ENCODE measurements around the gene SYNE1.

SYNE1 gene

DNA sequence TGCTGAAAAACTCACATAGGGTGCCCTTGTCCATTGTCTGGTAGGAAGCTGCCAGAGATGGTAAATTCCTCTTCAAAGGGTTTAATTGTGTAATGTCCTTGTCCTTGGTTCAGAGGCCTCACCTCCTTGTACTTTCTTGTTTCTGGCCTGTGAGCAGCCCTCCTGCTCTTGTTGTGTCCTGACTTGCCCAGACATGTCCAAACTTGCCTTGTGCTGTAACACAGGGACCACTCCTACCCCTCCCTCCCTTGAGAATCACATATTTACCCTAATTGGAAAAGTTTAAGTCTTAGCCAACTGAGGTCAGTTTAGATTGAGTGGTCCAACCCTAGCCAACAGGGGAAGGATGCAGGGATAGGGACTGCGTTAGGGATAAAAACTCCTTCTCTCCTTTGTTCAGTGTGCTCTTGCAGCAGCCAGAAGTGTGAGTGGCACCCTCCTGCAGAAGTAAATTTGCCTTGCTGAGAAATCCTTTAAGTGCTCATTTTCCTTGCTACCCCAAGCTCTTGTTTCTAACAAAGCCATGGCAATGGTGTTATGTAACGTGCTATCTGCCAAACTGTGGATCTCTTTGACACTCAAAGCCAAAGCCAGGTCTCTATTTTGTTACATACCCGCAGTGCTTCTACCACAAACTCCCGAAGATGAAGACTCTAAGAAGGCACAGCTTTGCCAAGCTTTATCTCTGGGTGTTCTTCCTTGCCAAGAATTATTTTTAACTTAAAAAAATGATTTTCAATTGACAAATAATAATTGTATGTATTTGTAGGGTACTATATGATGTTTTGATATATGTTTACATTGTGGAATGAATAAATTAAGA lies 415.1 kb downstream of the SYNE1 start:
- DNase-seq, result peak; percentile 4

DNA sequence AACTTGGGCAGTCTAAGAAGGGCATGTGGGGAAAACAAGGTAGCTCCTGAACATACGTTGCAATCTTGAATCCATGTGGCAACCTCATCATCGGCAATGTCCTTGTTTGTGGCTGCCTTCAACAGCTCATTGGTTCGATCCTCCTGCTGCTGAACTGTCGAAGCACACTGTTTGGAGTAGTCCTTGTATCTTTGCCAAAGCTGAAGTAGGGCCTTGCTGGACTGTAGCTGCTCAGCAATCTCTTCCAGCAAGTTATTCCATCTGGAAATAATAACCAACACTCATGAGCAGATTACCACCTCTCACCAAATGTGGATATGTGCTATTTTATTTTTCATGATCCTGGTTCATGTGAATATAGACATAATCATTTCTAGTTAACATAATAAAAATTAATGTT lies 416.4 kb downstream of the SYNE1 start:
- DNase-seq, result no peak

DNA sequence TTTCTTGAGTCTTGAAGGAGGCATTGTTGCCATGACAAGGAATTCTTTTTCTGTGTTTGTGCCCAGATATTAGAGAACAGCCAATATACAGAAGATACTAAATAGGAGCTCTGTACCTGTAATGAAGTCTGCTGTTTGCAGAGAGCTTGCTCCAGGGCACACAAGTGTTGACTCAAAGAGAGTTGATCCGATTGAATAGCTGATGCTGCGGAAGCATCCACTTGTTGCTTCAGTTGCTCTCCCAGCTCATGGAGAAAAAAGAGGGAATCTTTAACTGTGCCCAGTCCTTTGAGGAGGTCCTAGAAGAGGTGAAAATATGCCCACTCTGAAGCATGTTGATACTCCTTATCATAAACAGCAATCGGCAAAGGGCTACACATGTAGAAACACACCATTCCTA lies 418.3 kb downstream of the SYNE1 start:
- DNase-seq, result no peak

DNA sequence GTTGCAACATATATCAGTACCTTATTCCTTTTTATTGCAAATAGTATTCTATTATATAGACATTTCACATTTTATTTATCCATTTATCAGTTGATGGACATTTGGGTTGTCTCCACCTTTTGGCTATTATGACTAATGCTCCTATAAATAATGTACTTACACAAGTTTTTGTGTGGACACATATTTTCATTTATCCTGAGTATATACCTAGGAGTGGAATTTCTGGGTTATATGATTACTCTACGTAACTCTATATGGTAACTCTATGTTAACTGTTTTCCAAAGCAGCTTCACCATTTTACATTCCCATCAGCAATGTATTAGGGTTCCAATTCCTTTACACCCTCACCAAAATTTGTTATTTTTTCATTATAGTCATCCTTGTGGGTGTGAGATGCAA lies 424.7 kb downstream of the SYNE1 start:
- no peak for DNase-seq

DNA sequence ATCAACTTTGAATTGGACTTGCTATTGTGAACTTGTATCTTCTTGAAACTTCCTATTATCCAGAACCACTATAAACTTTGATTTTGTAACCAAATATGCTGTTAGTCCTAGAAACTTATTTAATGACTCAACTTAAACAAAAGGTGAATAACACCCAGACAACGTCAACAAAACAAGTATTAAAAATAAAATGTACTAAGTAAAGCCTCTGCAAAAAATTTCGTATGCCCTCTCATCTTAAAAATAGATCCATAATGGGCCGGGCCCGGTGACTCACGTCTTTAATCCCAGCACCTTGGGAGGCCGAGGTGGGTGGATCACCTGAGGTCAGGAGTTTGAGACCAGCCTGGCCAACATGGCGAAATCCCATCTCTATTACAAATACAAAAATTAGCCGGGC lies 428.0 kb downstream of the SYNE1 start:
- DNase-seq, result no peak

DNA sequence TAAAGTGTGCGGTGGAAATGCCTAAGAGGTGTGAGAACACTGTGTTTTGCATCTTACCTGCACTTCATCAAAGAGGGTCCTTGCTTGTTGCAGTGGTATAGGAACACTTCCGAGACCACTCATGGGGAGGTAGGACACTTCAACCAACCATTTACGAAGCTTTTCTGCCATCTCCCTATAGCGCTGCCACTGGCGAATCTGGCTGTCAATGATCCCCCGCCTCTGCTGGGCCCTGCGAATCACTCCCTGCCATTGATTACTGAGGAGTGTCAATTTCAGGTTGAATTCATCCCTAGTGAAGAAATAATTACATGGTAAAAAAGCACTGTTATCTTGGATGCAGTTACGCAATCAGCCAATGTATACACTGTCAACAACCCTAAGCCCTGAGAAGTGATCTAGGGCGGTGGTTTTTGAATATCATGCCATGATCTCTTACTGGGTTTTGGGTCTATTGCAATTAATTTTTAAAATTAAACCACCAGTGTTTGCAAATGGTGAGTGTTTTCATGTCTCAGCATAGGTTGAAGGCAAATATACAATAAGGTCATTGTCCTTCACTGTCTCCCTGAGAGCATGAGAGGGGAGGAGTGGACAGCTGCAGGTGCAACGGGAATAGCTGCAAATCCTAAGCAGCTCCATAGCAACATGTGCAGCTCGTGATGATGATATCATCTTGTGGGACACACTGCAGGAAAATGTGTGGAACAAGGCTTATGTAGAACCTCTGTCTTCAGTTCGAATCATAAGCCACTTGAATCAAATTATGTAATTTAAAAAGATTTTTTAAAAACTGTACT lies 429.0 kb downstream of the SYNE1 start:
- DNase-seq, result peak; percentile 7

DNA sequence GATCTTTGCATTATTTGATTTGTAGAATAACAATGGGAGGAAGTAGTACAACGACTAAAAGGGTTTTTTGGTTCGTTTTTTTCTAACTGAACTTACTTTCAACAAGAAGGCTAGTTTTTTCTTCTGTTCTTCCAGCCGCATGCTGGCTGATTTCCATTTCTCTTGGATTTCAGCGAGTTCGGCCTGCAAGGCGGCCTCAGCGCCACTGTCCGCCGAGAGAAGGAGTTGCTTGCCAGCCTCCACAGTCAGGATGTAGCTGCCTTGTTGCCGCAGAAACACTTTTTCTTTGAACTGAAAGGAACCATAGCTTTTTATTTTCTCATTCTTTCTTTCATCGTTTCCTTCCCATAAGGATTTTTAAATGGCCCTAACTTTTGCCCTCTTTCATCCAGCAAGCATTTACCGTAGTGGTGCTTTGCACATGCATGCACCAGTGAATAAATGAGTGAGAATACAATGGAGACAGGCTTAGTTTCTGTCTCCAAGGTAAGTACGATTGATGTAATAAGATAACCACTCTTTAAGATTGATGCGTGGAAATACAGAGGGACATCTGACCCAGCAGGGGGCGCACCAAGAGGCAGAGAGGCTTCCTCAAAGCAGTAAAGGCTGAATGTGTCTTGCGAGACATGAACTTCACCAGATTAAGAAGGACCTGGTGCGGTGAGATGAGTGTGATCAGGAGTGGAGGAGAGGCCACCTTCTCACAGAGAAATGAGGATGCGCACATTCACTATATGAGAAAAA lies 430.9 kb downstream of the SYNE1 start:
- DNase-seq, result peak; percentile 58

DNA sequence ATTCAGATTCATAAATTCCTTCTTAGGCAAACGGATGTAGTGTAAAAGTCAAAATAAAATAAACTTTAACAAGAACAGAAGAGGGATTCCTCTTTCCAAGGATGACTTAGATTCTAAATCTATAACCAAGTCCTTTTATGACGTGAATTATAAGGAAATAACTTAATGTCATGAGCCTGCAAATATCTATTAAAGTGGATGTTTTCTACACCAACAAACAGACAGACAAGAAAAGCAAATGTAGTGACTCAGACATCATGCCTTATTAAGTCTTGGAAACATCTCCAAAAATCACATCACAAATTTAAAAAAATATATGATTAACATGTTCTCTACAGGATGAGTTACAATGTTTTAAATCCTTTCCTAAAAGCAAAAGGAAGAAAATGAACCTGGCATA lies 432.6 kb downstream of the SYNE1 start:
- no peak for DNase-seq

DNA sequence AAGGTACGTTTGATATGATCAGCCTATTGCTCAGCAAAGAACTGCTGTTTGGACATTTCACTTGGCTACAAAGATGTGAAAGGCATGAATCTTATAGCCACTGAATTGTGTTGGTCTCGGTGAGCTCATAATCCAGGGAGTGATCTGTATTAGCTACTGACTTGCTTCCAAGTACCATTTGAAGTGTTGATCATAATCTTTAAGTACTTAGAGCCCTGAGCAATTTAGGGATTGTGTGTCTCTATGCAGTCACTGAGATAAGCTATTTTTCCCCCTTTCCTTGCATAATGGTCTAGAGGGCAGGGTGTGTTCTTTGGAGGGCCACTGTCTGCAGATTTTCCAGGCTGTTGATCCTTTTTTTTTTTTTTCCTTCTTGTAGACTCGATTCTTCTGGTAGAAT lies 436.0 kb downstream of the SYNE1 start:
- no peak for DNase-seq

DNA sequence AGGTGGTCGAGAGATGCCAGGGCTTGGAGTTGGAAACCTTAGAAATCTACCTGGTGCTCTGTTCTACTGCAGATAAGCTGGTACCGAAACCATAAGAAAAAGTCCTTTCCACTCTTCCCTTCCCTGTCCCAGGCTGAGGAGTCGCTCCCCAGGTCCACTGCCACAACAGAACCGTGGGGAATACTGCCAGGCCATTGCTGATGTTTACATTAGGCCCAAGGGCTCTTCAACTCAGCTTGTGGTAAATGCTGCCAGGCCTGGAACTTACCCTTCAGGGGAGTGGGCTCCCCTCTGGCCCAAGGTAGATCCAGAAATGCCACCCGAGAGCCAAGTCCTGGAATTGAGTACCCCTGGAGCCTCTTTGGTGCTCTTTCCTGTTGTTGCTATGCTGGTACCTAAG lies 441.3 kb downstream of the SYNE1 start:
- no peak for DNase-seq

DNA sequence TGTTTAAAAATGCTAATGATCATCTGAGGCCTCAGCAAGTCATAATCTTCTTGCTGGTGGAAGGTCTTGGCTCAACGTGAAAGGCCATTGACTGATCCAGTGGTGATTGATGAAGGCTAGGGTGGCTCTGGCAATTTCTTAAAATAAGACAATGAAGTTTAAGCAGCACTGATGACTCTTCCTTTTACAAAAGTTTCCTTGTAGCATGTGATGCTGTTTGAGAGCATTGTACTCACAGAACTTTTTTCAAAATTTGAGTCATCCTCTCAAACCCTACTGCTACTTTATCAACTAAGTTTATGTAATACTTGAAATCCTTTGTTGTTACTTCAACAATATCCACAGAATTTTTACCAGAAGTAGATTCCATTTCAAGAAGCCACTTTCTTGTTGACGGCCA lies 447.4 kb downstream of the SYNE1 start:
- no peak for DNase-seq

DNA sequence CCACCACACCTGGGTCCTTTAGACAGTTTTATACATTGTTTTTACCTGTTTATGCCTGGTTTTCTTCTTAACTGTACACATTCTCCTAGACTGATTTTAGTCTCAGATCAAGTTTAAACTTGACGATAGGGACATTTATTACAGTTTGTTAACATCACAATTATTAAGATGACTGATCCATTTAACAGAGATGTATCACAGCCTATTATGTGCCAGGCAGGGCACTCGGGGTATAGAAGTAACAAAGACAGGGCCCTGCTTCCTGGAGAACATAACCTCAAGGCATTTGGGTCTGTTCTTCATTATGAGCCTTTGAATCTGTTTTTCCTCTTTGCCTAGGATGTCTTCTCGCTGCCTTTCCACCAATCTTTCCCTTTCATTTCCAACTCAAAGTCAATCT lies 449.2 kb downstream of the SYNE1 start:
- DNase-seq, result no peak

DNA sequence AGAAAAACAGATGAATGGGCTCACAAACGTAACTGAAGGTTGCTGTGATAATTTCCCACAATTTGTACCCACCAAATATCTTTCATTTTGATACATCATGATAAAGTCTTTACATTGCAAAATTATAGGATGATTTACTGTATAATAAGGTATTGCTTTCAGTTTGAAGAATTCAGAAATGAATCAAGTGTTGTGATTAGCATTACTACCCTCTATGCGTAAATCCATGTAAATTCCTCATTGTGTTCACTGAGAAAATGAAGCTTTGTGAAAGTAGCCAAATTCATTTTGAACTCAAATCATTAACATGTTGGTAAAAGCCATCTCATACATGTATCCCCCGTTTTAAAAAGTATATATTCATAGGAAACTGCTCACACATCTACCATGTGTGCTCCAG lies 450.3 kb downstream of the SYNE1 start:
- DNase-seq, result no peak

DNA sequence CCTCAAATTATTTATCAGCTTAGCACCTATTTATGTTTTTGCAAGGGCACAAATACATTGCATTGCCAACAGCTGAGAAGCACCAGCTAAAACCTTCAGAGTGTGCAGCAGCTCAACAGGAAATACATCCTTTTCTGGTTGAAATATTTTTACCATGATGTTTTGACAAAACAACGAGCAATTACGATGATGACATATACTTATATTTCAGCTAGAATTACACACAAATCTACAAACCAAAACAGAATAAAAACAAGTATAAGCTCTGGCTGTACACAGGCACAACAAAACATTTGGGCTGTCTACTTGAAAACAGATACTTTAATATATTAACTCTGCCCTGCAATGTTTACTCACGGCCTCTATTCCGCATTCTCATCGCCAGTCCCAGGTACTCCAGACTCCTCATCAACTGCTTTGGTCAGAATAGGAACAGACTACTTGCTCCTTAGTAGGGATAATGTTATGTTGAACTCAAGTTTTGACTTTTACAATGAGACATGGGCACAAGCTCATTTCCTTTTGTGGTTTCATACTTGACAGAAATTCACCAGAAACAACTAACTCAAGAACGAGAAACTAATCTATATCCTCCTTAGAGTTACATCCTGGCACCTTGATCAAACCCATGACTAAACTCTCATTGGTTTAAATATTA lies 452.1 kb downstream of the SYNE1 start:
- DNase-seq, result no peak

DNA sequence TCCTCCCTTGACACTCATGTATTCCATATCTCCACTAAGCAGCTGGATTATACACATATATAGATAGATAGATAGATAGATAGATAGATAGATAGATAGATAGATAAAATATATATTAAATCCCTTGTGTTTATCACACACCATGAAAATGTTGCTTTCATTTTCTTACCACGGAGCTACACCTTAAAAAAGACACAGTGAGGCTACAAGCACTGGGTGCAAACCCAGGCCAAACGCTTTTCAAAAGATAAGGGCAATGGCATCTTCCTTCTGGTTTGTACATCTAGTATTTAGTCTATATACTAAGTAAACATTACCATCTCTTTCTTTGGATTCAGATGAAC lies 452.6 kb downstream of the SYNE1 start:
- DNase-seq, result no peak

DNA sequence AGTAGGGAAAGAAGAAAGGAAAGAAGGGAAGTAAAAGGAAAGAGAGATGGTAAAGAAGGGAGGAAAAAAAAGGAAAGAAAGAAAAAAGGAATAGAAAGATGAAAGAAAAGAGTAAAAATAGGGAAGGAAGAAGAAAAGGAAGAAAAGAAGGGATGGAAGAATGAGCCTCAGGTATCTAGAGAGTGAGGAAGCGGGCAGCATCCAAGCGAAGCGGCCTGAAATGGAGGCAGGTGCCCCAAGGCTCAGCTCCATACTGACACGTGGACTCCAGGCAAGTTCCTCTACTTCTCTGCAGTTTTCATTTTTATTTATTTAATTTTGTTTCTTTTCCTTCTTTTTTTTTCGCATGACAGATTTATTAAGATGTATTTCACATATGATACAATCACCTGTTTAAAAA lies 456.6 kb downstream of the SYNE1 start:
- no peak for DNase-seq

DNA sequence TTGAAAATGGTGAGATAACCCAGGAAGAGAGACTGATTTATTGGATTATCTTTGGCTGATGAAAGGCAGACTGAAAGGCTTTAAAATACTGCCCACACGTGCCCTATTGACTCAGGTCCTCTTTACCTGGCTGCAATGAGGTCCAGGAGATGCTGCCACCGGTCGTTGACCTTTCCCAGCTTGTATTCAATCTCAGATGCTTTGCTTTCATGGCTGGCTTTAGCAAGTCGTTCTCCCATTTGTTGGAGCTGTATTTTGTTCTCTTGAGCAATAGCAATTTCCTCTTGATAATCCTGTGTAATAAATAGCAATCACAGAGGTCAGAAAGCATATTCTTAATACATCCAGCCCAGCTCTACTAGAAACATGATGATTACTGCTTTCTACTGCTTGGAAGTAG lies 460.9 kb downstream of the SYNE1 start:
- no peak for DNase-seq

DNA sequence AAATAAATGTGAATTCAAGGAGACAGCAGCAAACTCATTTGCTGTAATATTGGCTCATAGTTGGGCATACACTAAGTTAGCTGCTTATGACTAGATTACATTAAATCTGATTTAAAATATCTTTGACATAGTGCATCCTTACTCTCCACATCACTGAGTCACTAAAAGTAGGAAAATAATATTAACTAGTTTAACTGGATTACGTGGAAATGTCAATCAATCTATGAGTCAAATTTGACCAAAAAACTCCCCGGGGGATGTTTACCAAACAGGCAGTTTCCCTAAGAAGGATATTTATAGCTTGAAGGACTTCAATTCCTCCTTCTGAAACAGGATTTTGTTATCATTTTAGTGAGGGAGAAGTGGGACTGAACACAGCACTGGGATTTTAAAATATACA lies 463.2 kb downstream of the SYNE1 start:
- DNase-seq, result no peak

DNA sequence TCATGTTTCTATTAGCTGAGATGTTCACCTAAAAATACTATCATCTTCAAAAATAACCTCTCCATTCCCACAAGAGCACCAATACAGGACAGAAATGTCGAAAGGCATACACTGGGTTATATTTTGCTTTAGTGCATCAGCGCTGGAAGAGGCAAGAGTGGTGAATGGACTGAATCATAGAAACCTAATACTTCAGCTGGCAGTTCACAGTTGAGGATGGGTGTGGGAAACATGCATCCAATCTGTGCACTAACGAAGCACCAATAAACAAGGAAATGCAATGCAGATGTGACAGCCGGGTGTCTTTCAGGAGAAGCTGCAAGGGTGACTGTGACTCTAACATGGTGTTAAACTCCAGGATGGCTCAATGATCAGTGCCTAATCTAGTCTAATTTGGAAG lies 463.8 kb downstream of the SYNE1 start:
- no peak for DNase-seq

DNA sequence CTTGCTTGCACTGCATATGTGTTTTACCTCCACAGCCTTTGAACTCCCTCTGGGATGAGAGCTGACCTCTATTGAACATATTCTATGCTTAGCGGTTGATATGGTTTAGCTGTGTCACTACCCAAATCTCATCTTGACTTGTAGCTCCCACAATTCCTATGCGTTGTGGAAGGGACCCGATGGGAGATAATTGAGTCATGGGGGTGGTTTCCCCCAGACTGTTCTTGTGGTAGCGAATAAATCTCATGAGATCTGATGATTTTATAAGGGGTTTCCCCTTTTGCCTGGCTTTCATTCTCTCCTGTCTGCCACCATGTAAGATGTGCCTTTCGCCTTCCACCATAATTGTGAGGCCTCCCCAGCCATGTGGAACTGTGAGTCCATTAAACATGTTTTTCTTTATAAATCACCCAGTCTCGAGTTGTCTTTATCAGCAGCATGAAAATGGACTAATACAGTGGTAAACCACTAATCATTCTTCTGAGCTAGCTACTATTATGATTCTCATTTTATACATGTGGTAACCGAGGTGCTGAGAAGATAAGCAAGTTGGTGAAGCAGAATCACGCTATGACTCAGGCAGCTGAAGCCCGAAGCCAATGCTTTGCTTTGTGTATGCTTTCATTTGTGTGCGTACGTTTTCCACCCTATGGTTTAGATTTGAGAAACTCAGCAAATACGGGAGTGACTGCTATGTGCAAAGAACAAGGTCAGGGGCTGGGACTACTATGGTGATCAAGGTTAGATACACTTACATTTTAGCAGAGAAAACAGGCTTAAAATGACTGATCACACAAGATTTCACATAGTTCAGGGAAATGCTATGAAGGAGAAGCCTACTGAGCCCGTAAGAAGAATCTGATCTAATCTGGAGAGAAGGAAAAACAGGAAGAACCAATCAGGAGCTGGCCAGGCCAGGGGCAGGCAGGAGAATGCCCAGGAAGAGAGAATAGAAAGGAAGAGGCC lies 466.2 kb downstream of the SYNE1 start:
- peak; percentile 70 for DNase-seq

DNA sequence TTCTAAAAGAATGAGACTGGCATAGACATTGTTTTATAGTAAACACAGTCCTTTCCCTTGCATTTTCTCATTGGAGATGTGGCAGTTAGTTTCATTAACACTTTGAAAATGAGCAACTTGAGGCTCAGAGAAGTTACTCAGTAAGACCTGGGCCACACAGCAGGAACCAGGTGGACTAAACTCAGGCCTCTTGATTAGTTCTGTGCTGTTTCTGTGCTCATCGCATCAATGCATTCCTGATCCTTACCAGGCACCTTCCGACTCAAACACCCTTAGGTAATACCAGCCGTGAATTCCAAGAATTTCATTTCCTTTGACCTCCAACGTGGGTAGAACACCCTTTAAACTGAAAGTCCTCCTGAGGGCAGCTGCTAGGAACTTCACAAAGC lies 466.9 kb downstream of the SYNE1 start:
- no peak for DNase-seq
